Measurements from ENCODE around the gene UBE2L5. TPM values are rescaled to one million over a fixed set of nuclear protein-coding genes. Genes with fewer than 3 reads are reported as not detected.

The UBE2L5 gene
- total and polyA plus RNA-seq, 2 of the 4 experiments (the other 2 are of a cell fraction): 0.18 TPM; not detected in 1

DNA sequence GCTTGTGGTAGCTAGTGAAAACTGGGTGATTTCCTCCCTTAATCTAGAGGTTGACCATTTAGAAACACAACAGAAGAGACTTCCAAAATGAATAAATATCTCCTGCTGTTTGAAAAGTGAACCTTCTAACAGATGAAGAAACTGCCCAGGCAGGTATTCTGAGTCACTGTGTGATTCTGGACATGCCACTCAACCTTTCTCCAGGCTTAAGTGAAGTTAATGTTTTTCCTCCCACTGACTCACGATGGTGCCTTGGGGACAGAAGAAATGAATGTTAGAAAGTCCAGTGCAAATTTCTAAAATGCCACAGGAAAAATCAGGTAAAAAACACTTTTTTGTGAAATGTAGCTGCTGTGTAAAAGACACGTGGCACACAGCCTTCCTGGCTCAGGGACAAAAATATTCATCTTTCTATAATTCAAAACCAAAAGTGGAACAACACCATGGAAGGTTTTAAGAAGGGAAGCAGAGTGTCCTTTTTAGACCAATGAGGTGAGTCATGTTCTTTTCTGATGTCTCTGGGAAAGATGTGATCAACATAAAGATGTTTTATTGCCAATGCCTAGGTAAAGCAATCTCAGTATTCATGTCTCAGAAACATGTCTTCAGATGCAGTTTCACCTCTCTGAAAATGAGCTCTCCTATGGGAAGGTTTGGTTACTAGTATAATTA is 9.1 kb downstream of the UBE2L5 start:
- dilution Hi-C loops (cut with HindIII; ENCODE audit: low sequenced_read_pairs, unreplicated experiment): no loop called here
- in situ Hi-C loops (cut with MboI; ENCODE audit: low sequenced_read_pairs): no loop called here
- no peak for TF ChIP-seq NFE2L2 (IDR thresholded peaks at IDR 0.05; ENCODE audit: low read depth, low read length)
- TF ChIP-seq MAZ (IDR thresholded peaks at IDR 0.05; ENCODE audit: borderline replicate concordance, low read depth, low read length): no peak
- no peak for TF ChIP-seq CEBPB (IDR thresholded peaks at IDR 0.05; ENCODE audit: low read depth, low read length)
- no peak for TF ChIP-seq SMC3 (IDR thresholded peaks at IDR 0.05; ENCODE audit: low read depth, low read length)
- no peak for TF ChIP-seq CHD1 (IDR thresholded peaks at IDR 0.05; ENCODE audit: low read depth, low read length)
- no peak for TF ChIP-seq MAFK (IDR thresholded peaks at IDR 0.05; ENCODE audit: low read depth, low read length)
- no peak for TF ChIP-seq RFX5 (IDR thresholded peaks at IDR 0.05; ENCODE audit: low read depth, low read length)
- TF ChIP-seq, protein P1, sequence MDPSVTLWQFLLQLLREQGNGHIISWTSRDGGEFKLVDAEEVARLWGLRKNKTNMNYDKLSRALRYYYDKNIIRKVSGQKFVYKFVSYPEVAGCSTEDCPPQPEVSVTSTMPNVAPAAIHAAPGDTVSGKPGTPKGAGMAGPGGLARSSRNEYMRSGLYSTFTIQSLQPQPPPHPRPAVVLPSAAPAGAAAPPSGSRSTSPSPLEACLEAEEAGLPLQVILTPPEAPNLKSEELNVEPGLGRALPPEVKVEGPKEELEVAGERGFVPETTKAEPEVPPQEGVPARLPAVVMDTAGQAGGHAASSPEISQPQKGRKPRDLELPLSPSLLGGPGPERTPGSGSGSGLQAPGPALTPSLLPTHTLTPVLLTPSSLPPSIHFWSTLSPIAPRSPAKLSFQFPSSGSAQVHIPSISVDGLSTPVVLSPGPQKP (IDR thresholded peaks at IDR 0.05; ENCODE audit: borderline replicate concordance, low read depth, low read length): no peak
- TF ChIP-seq, protein P2, sequence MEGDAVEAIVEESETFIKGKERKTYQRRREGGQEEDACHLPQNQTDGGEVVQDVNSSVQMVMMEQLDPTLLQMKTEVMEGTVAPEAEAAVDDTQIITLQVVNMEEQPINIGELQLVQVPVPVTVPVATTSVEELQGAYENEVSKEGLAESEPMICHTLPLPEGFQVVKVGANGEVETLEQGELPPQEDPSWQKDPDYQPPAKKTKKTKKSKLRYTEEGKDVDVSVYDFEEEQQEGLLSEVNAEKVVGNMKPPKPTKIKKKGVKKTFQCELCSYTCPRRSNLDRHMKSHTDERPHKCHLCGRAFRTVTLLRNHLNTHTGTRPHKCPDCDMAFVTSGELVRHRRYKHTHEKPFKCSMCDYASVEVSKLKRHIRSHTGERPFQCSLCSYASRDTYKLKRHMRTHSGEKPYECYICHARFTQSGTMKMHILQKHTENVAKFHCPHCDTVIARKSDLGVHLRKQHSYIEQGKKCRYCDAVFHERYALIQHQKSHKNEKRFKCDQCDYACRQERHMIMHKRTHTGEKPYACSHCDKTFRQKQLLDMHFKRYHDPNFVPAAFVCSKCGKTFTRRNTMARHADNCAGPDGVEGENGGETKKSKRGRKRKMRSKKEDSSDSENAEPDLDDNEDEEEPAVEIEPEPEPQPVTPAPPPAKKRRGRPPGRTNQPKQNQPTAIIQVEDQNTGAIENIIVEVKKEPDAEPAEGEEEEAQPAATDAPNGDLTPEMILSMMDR (conservative IDR thresholded peaks at IDR 0.05; ENCODE audit: low read depth, low read length): no peak
- TF ChIP-seq FOS (IDR thresholded peaks at IDR 0.05; ENCODE audit: low read depth, low read length): no peak
- no peak for TF ChIP-seq BHLHE40 (IDR thresholded peaks at IDR 0.05; ENCODE audit: low read depth, low read length)
- no peak for TF ChIP-seq MXI1 (IDR thresholded peaks at IDR 0.05; ENCODE audit: borderline replicate concordance, low read depth, low read length)
- TF ChIP-seq RAD21 (IDR thresholded peaks at IDR 0.05; ENCODE audit: low read length): no peak
- TF ChIP-seq, protein P3, sequence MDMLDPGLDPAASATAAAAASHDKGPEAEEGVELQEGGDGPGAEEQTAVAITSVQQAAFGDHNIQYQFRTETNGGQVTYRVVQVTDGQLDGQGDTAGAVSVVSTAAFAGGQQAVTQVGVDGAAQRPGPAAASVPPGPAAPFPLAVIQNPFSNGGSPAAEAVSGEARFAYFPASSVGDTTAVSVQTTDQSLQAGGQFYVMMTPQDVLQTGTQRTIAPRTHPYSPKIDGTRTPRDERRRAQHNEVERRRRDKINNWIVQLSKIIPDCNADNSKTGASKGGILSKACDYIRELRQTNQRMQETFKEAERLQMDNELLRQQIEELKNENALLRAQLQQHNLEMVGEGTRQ (IDR thresholded peaks at IDR 0.05; ENCODE audit: low read depth, low read length): no peak
- TF ChIP-seq RCOR1 (IDR thresholded peaks at IDR 0.05; ENCODE audit: insufficient replicate concordance, low read length): no peak

More for the DNA sequence above, 9.1 kb downstream of the UBE2L5 start:
- no peaks in the 10 kb centered on the region for H3K9me3 ChIP-seq (ENCODE audit: control insufficient read depth, insufficient read depth, low read length)
- H3K9ac ChIP-seq (ENCODE audit: low read depth, low read length): no peak overlapping the region
- no peak overlapping the region for H3K4me2 ChIP-seq (ENCODE audit: low read depth, low read length)
- H3K4me3 ChIP-seq (ENCODE audit: insufficient read depth, low read depth, low read length): no peak overlapping the region
- no peak overlapping the region for H3K27ac ChIP-seq (ENCODE audit: insufficient read depth, low read length)
- no peak overlapping the region for H2BK5ac ChIP-seq (ENCODE audit: low read depth, low read length, poor library complexity, severe bottlenecking)
- ChIA-PET POLR2A (ENCODE audit: unreplicated experiment) (interaction anchor here (0.7 kb wide), 1 partner anchor 208 kb away, joined by 3 read pairs; no protein-coding TSS in a partner anchor), CTCF (no interaction called here)
- peaks cover 3% of the 10 kb centered on the region for H3K4me1 ChIP-seq (ENCODE audit: control insufficient read depth, insufficient read depth, low read length)
- peaks cover 6% of the 10 kb centered on the region for H3K9me1 ChIP-seq (ENCODE audit: insufficient read depth, low read length)
- H3K36me3 ChIP-seq (ENCODE audit: control insufficient read depth, insufficient read depth, low read length): no peaks in the 10 kb centered on the region
- no peaks in the 10 kb centered on the region; the same call in none of the 2 replicates for H3K27me3 ChIP-seq (ENCODE audit: control insufficient read depth, insufficient read depth, low read length)
- H3K79me1 ChIP-seq (ENCODE audit: low read depth in 1 of 2, low read length in 2 of 2): no peaks in the 10 kb centered on the region
- WGBS, 2 experiments (ENCODE audit: extremely low coverage in 2 of 2, insufficient read length in 1 of 2): no CpG with 5 or more reads among the region's 2 CpGs
- no peak overlapping the region for H2AK9ac ChIP-seq (replicated peaks; ENCODE audit: low read depth, low read length, poor library complexity)
- peak; percentile 8 for DNase-seq
- H4K20me1 ChIP-seq (ENCODE audit: insufficient read depth, low read length): no peaks in the 10 kb centered on the region
- H3K18ac ChIP-seq (ENCODE audit: low read depth, low read length): peak overlapping the region; percentile 23; the same call in 1 of the 2 replicates
- H3K23ac ChIP-seq (ENCODE audit: low read depth, low read length): 0 out of 2 replicates have a peak overlapping the region, but pooled peaks have one; percentile 7
- BruUV-seq (replicated peaks): no TSS peak
- H2BK20ac ChIP-seq (ENCODE audit: low read depth, low read length): peak overlapping the region; percentile 95; the same call in 1 of the 2 replicates
- H4K5ac ChIP-seq (ENCODE audit: low read depth, low read length): no peak overlapping the region
- no peak overlapping the region for H2AFZ ChIP-seq (replicated peaks; ENCODE audit: low read length, poor library complexity)
- no peak overlapping the region for H3K56ac ChIP-seq (ENCODE audit: extremely low read depth, insufficient read depth, low read length)
- no peak for ATAC-seq (ENCODE audit: low read depth)
- peak overlapping the region; percentile 48 for H3K14ac ChIP-seq (replicated peaks; ENCODE audit: low read depth, low read length)
- H3K4ac ChIP-seq (ENCODE audit: low read depth, low read length): peak overlapping the region; percentile 51
- no peak overlapping the region for H2AK5ac ChIP-seq (ENCODE audit: low read depth, low read length)
- no peak overlapping the region for H4K91ac ChIP-seq (ENCODE audit: insufficient read depth, low read depth, low read length)
- H2BK15ac ChIP-seq (ENCODE audit: low read depth, low read length): peak overlapping the region; percentile 42; the same call in 2 of the 3 replicates
- intact Hi-C loops (cut with micrococcal nuclease): no loop called here
- H2BK120ac ChIP-seq (ENCODE audit: low read depth, low read length): peak overlapping the region; percentile 16; the same call in 1 of the 2 replicates
- peak overlapping the region in 1 of 2 experiments; percentile 52; a peak in 1 of 4 replicates for H4K8ac ChIP-seq (ENCODE audit: low read depth in 2 of 2, low read length in 2 of 2)
